ENCODE data around the gene PRKG1.

PRKG1 gene

GRCh38 chr10:51876503-51876902 lies 802.2 kb downstream of the PRKG1 start:
- Mint-ChIP-seq H3K27ac (no peak overlapping the region), H3K4me1 (ENCODE audit: low read depth in 2 of 2) (peaks cover 4 to 6% of the 10 kb centered on the region in 2 donors), H3K9me3 (no peaks in the 10 kb centered on the region), H3K4me3 (no peak overlapping the region), H3K36me3 (ENCODE audit: insufficient read depth) (no peaks in the 10 kb centered on the region), H3K27me3 (no peaks in the 10 kb centered on the region)
- ATAC-seq (replicated peaks) (no peak), DNase-seq (no peak)

GRCh38 chr10:51876979-51877378 lies 802.7 kb downstream of the PRKG1 start:
- Mint-ChIP-seq H3K4me3 (no peak overlapping the region), H3K4me1 (ENCODE audit: low read depth in 2 of 2) (peaks cover 4 to 6% of the 10 kb centered on the region in 2 donors), H3K36me3 (ENCODE audit: insufficient read depth) (no peaks in the 10 kb centered on the region), H3K27me3 (no peaks in the 10 kb centered on the region), H3K27ac (no peak overlapping the region), H3K9me3 (no peaks in the 10 kb centered on the region)
- DNase-seq (no peak), ATAC-seq (replicated peaks) (no peak)

- no peak overlapping the region for H3K27ac Mint-ChIP-seq
- no peaks in the 10 kb centered on the region for H3K9me3 Mint-ChIP-seq
- no peaks in the 10 kb centered on the region for H3K27me3 Mint-ChIP-seq
- ATAC-seq (replicated peaks) (no peak), DNase-seq (no peak)
- H3K4me1 Mint-ChIP-seq (ENCODE audit: low read depth in 2 of 2) = peaks cover 4 to 6% of the 10 kb centered on the region in 2 donors
- no peaks in the 10 kb centered on the region for H3K36me3 Mint-ChIP-seq (ENCODE audit: insufficient read depth)
- no peak overlapping the region for H3K4me3 Mint-ChIP-seq
Measured at GRCh38 chr10:51877636-51878035, 803.3 kb downstream of the PRKG1 start.

GRCh38 chr10:51878695-51879094 lies 804.4 kb downstream of the PRKG1 start:
- DNase-seq = no peak
- Mint-ChIP-seq H3K36me3 (ENCODE audit: insufficient read depth) (no peaks in the 10 kb centered on the region), H3K27ac (peak overlapping the region; percentile 64 to 70), H3K9me3 (no peaks in the 10 kb centered on the region), H3K4me3 (peak overlapping the region; percentile 43 to 49), H3K27me3 (no peaks in the 10 kb centered on the region), H3K4me1 (ENCODE audit: low read depth in 2 of 2) (peaks cover 4 to 6% of the 10 kb centered on the region in 2 donors)
- no peak for ATAC-seq (replicated peaks)

GRCh38 chr10:51879238-51879637 lies 805.0 kb downstream of the PRKG1 start:
- H3K36me3 Mint-ChIP-seq (ENCODE audit: insufficient read depth) = no peaks in the 10 kb centered on the region
- peak overlapping the region; percentile 64 to 70 for H3K27ac Mint-ChIP-seq
- no peak for DNase-seq

GRCh38 chr10:51881213-51881612 lies 806.9 kb downstream of the PRKG1 start:
- H3K9me3 Mint-ChIP-seq = no peaks in the 10 kb centered on the region
- DNase-seq = no peak
- H3K36me3 Mint-ChIP-seq (ENCODE audit: insufficient read depth) = no peaks in the 10 kb centered on the region
- H3K4me3 Mint-ChIP-seq = no peak overlapping the region
- H3K27me3 Mint-ChIP-seq = no peaks in the 10 kb centered on the region
- no peak overlapping the region for H3K27ac Mint-ChIP-seq
- ATAC-seq (replicated peaks) = no peak
- peaks cover 4 to 6% of the 10 kb centered on the region in 2 donors for H3K4me1 Mint-ChIP-seq (ENCODE audit: low read depth in 2 of 2)

More at GRCh38 chr10:51879238-51879637, 805.0 kb downstream of the PRKG1 start:
- Mint-ChIP-seq H3K4me1 (ENCODE audit: low read depth in 2 of 2) (peaks cover 4 to 6% of the 10 kb centered on the region in 2 donors), H3K9me3 (no peaks in the 10 kb centered on the region), H3K4me3 (peak overlapping the region; percentile 43 to 49), H3K27me3 (no peaks in the 10 kb centered on the region)
- peak; percentile 63 for ATAC-seq (replicated peaks)

- DNase-seq (no peak), ATAC-seq (replicated peaks) (no peak)
- no peaks in the 10 kb centered on the region for H3K9me3 Mint-ChIP-seq
- H3K4me3 Mint-ChIP-seq = no peak overlapping the region
- H3K4me1 Mint-ChIP-seq (ENCODE audit: low read depth in 2 of 2) = no peaks in the 10 kb centered on the region
- no peak overlapping the region for H3K27ac Mint-ChIP-seq
- H3K27me3 Mint-ChIP-seq = no peaks in the 10 kb centered on the region
- H3K36me3 Mint-ChIP-seq (ENCODE audit: insufficient read depth) = peaks cover 4% of the 10 kb centered on the region
Measured at GRCh38 chr10:51886438-51887068, 812.3 kb downstream of the PRKG1 start.

- no peaks in the 10 kb centered on the region for H3K4me1 Mint-ChIP-seq (ENCODE audit: low read depth in 2 of 2)
- no peak overlapping the region for H3K27ac Mint-ChIP-seq
- H3K9me3 Mint-ChIP-seq = no peaks in the 10 kb centered on the region
- H3K4me3 Mint-ChIP-seq = no peak overlapping the region
- H3K27me3 Mint-ChIP-seq = no peaks in the 10 kb centered on the region
- no peak for DNase-seq
- H3K36me3 Mint-ChIP-seq (ENCODE audit: insufficient read depth) = peaks cover 4% of the 10 kb centered on the region
- ATAC-seq (replicated peaks) = no peak
Measured at GRCh38 chr10:51888263-51888662, 814.0 kb downstream of the PRKG1 start.

- no peaks in the 10 kb centered on the region for H3K36me3 Mint-ChIP-seq (ENCODE audit: insufficient read depth)
- no peak overlapping the region for H3K27ac Mint-ChIP-seq
- H3K27me3 Mint-ChIP-seq = no peaks in the 10 kb centered on the region
- H3K4me1 Mint-ChIP-seq (ENCODE audit: low read depth in 2 of 2) = no peaks in the 10 kb centered on the region
- ATAC-seq (replicated peaks) (no peak), DNase-seq (no peak)
- H3K4me3 Mint-ChIP-seq = no peak overlapping the region
- H3K9me3 Mint-ChIP-seq = no peaks in the 10 kb centered on the region
Measured at GRCh38 chr10:51892313-51892712, 818.0 kb downstream of the PRKG1 start.

- H3K4me3 Mint-ChIP-seq = no peak overlapping the region
- H3K27ac Mint-ChIP-seq = no peak overlapping the region
- H3K4me1 Mint-ChIP-seq (ENCODE audit: low read depth in 2 of 2) = no peaks in the 10 kb centered on the region
- H3K27me3 Mint-ChIP-seq = no peaks in the 10 kb centered on the region
- H3K9me3 Mint-ChIP-seq = no peaks in the 10 kb centered on the region
- H3K36me3 Mint-ChIP-seq (ENCODE audit: insufficient read depth) = no peaks in the 10 kb centered on the region
- no peak for ATAC-seq (replicated peaks)
- DNase-seq = no peak
Measured at GRCh38 chr10:51892965-51893658, 818.8 kb downstream of the PRKG1 start.

GRCh38 chr10:51894771-51895578 lies 820.7 kb downstream of the PRKG1 start:
- ATAC-seq (replicated peaks) = no peak
- no peak for DNase-seq
- Mint-ChIP-seq H3K36me3 (ENCODE audit: insufficient read depth) (no peaks in the 10 kb centered on the region), H3K27me3 (no peaks in the 10 kb centered on the region), H3K4me1 (ENCODE audit: low read depth in 2 of 2) (no peaks in the 10 kb centered on the region), H3K27ac (no peak overlapping the region), H3K4me3 (no peak overlapping the region), H3K9me3 (no peaks in the 10 kb centered on the region)

- no peaks in the 10 kb centered on the region for H3K9me3 Mint-ChIP-seq
Measured at GRCh38 chr10:51896849-51897248, 822.6 kb downstream of the PRKG1 start.

GRCh38 chr10:51897560-51897959 lies 823.3 kb downstream of the PRKG1 start:
- Mint-ChIP-seq H3K9me3 (no peaks in the 10 kb centered on the region), H3K27ac (no peak overlapping the region), H3K36me3 (ENCODE audit: insufficient read depth) (no peaks in the 10 kb centered on the region), H3K4me1 (ENCODE audit: low read depth in 2 of 2) (no peaks in the 10 kb centered on the region), H3K4me3 (no peak overlapping the region), H3K27me3 (no peaks in the 10 kb centered on the region)
- no peak for ATAC-seq (replicated peaks)
- DNase-seq = no peak

More at GRCh38 chr10:51896849-51897248, 822.6 kb downstream of the PRKG1 start:
- DNase-seq (no peak), ATAC-seq (replicated peaks) (no peak)
- Mint-ChIP-seq H3K27me3 (no peaks in the 10 kb centered on the region), H3K27ac (no peak overlapping the region), H3K4me3 (no peak overlapping the region), H3K36me3 (ENCODE audit: insufficient read depth) (no peaks in the 10 kb centered on the region), H3K4me1 (ENCODE audit: low read depth in 2 of 2) (no peaks in the 10 kb centered on the region)

Measured in effector memory CD8-positive, alpha-beta T cell (primary cell).